ENCODE data around the gene METTL3.

The METTL3 gene

GRCh38 chr14:21526672-21527317 is 15.7 kb upstream of the METTL3 start:
- no peak for DNase-seq (ENCODE audit: low read depth)

GRCh38 chr14:21525962-21526671 is 15.0 kb upstream of the METTL3 start, which contains the start of gene SALL2:
TSS of gene SALL2 (minus strand) at chr14:21526346. CDS start at chr14:21526127, 219 bp downstream.
- peak; percentile 26 for DNase-seq (ENCODE audit: low read depth)

DNA sequence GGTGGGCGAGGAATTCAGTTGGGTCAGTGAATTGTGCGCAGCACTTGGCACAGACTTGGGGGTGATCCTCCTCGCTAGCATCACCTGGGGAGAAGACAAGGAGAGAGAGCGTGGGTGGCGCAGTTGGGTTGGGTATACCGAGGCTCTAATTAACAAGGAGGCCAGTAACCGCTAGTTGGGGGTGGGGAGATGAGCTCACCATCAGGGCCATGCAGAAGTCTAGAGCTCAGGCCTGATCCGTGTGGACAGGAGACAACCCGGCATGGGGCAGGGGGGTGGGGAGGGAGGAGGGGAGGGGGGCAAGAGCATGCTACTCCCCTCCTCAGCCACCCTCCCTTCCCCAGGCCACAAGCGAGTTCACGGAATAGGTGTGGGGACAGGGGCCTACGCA is 14.4 kb upstream of the METTL3 start:
- no peak for DNase-seq (ENCODE audit: low read depth)

- DNase-seq (ENCODE audit: low read depth) = no peak
Measured at GRCh38 chr14:21524575-21525490, 13.7 kb upstream of the METTL3 start.

DNA sequence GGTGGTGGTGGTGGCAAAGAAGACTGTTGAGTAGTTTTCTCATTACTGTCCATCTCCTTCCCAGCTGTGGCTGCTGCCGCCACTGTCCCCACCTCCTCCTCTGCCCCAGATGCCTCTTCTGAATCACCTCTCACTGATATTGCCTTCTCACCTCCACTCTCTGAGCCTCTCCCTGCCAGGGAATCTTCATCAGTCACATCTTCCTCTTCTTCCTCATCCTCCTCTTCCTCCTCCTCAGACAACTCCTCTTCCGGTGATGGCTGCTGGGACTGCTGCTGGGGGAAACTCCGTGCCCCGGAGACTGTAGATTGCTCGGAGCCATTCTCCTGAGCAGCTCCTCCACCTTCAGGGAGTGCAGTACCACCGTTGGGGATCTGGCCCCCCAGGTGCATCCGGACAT is 12.1 kb upstream of the METTL3 start:
- no peak for DNase-seq (ENCODE audit: low read depth)

GRCh38 chr14:21521501-21521900 is 10.4 kb upstream of the METTL3 start:
- DNase-seq (ENCODE audit: low read depth) = no peak

DNA sequence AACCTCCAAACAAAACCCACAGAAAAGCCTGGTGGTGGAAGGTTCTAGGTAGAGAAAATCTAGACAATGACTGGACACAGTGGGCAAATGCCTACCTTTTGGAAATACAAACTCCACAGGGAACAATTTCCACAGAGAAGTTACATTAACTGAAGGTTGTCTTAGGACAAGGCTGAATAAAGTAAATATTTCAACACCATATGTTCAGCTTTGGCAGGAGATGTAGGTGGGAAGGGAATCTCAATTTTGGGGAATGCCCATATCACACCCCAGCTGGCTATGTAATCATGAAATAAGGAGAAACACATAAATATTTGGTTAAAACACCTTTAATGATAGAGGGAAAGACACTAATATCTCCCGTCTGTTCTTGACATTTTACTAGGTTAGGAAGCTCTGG is 9.6 kb upstream of the METTL3 start:
- DNase-seq (ENCODE audit: low read depth) = no peak

GRCh38 chr14:21518725-21519124 is 7.6 kb upstream of the METTL3 start:
- no peak for DNase-seq (ENCODE audit: low read depth)

GRCh38 chr14:21514341-21514740 is 3.2 kb upstream of the METTL3 start:
- DNase-seq (ENCODE audit: low read depth) = no peak

DNA sequence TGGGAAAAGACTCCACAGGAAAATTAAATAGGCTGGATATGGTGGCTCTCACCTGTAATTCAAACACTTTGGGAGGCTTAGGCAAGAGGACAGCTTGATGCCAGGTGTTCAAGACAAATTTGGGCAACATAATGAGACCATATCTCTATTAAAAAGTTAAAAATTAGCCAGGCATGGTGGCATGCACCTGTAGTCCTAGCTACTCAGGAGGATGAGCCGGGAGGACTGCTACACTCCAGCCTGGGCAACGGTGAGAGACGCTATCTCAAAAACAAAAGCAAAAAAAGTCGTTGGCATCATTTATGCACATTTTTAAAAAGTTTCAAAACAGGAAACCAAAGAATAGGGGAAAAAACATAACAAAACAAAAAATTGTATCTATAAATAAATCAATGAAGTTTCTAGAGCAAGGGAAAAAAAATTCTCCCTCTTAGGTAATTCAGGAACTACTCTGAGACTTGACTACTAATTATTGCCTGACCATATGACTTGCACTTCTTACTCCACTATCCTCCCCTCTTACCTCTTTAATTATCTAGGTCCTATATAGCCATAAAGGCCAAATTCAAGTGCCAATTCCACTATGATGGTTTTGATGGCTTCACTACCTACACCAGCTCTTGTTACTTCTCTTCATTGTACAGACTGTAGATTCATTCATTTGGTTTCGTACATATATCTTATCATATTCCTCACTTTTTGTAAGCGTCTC is 1.6 kb downstream of the METTL3 start:
- no peak for DNase-seq (ENCODE audit: low read depth)

GRCh38 chr14:21506557-21506956 is 4.6 kb downstream of the METTL3 start:
- DNase-seq (ENCODE audit: low read depth) = no peak

DNA sequence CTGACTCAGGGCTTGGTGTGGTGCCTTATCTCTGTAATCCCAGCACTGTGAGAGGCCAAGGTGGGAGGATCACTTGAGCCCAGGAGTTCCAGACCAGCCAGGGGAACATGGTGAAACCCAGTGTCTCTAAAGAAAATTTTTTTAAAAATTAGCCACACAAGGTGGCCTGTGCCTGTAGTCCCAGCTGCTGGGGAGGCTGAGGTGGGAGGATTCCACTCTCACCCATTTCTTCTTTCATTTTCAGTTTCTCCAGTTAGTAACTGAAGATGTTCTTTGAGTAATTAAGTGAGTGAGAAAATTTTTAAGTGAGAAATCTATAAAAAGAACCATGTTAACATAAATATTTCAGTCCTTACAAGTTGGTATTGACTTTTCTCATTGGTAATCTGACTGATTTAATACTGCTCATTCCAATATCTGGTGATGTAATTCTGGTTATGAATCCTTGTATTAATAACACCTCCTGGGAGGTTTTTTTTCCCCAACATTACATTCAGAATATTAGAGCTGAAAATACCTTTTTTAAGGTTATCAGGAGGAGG is 6.1 kb downstream of the METTL3 start:
- no peak for DNase-seq (ENCODE audit: low read depth)

GRCh38 chr14:21503376-21503775 is 7.8 kb downstream of the METTL3 start:
- no peak for DNase-seq (ENCODE audit: low read depth)

GRCh38 chr14:21501568-21501967 is 9.6 kb downstream of the METTL3 start:
- no peak for DNase-seq (ENCODE audit: low read depth)

- DNase-seq (ENCODE audit: low read depth) = peak; percentile 34
Measured at GRCh38 chr14:21498540-21499526, 12.3 kb downstream of the METTL3 start.

GRCh38 chr14:21496453-21496852 is 14.7 kb downstream of the METTL3 start:
- DNase-seq (ENCODE audit: low read depth) = no peak

DNA sequence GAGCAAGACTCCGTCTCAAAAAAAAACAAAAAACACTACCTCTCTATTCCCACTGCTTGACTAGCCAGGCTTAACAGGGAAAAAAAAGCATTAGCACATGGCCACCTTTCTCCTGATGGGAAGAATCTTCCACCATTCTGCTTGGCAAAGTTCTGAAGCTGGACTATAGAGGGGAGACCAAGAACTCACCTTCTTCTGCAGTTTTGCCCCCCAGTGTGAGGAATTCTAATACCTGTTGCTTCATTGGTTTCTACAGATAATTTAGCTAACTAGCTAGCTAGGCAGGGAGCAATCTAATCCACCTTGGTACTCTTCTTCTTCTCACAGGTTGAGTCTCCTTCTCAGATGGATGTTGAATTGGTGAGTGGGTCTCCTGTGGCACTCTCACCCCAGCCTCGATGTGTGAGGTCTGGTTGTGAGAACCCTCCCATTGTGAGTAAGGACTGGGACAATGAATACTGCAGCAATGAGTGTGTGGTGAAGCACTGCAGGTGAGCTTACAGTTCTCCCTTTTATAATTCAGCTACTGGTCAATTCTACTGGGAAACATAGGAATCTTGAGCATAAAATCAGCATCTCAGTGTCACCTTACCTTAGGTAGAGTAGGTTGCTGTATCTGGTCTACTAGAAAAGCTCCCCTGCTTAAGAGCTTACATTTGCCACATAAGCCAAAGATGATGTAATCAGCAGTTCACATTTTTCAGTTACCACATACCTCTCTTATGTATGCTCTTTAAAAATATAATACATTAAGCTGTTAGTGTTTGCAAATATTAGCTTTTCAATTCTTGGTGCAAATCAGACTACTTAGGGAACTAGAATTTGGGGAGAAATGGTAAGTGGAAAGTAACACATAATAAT is 16.0 kb downstream of the METTL3 start:
- DNase-seq (ENCODE audit: low read depth) = no peak

GRCh38 chr14:21486640-21487087 is 24.5 kb downstream of the METTL3 start:
- peak; percentile 37 for DNase-seq (ENCODE audit: low read depth)

DNA sequence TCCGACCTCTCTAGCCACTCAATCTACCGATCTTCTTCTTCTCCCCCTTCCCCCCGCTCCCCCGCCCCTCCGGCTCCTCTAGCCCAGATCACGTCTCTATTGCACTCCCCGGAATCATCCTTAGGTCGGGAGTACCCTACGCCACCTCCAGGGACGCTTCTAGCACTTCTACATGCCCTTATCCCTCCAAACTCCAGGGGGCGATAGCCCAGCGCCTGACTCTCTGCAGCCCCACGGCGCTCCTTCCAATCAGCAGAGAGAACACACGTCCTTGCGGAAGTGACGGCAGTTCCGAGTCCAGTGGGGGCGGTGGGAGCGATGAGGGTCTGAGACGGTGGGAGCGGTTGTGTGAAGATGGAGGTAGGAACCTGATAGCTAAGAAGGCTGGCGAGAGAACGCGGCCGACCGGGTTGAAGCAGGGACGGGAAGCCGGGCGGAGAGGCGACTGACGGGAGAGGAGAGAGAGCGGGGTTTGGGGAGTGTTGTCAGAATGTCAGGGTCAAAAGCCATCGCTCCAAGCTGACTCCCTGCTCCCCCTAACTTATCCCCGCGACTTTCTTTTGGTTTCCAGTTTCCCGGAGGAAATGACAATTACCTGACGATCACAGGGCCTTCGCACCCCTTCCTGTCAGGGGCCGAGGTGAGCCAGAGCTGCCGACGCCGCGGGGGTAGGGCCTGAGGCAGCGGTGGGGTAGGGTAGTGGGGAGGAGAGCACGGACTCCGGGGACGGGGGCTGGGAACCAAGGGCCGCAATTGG is 34.0 kb downstream of the METTL3 start, which contains the start of the genes RAB2B and TOX4:
RAB2B (minus strand) TSS at position 35 of the 757 bp plus-strand sequence. CDS start 87 bp downstream, outside the sequence.
TOX4 (plus strand) TSS at position 271 of the 757 bp plus-strand sequence; CDS start at position 355, 84 bp downstream.
- peak; percentile 97 for DNase-seq (ENCODE audit: low read depth)
